Embryonic facial prominence (tissue), 1 donor: ENCODE data around the gene STK24.

Source experiments
- DNase-seq: peaks from one replicate; pipeline ENCODE4 v3.0.0-alpha.2; 2016; ENCODE audit errors: extremely low spot score

Gene STK24

DNA sequence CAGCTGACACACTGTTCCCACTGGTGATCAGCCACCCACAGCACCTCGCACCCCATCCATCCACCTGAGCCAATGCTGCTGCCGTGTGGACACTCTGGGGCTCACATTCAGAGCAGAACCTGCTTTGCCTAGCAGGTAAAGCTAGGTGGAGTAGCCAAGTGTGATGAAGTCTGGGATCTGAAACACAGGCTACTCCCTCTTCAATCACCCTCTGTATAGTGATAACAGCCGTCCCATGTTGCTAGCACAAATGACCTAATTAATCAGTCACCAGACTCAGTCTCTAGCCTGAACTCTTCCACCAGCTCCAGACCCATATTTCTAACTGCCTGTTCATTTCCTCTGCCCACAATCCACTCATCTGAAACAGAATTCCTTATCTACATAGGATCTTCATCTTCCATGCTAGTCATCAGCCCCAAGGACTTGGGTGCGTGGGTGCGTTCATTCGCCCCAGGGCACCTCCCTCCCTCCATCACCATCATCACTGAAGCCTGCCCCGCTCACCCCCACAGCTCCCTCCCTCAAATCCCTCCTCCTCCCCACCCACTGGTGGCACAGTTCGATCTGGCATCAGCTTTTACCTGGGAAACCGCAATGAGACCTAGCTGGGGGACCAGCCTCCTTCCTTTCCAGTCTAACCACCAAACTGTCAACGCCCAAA, 19.8 kb downstream of the STK24 start:
- DNase-seq, result no peak

- DNase-seq, result no peak
These were observed 20.6 kb downstream of the STK24 start for GRCh38 chr13:98556142-98556816.

- DNase-seq, result no peak
These were observed 27.1 kb downstream of the STK24 start for GRCh38 chr13:98549728-98550317.

DNA sequence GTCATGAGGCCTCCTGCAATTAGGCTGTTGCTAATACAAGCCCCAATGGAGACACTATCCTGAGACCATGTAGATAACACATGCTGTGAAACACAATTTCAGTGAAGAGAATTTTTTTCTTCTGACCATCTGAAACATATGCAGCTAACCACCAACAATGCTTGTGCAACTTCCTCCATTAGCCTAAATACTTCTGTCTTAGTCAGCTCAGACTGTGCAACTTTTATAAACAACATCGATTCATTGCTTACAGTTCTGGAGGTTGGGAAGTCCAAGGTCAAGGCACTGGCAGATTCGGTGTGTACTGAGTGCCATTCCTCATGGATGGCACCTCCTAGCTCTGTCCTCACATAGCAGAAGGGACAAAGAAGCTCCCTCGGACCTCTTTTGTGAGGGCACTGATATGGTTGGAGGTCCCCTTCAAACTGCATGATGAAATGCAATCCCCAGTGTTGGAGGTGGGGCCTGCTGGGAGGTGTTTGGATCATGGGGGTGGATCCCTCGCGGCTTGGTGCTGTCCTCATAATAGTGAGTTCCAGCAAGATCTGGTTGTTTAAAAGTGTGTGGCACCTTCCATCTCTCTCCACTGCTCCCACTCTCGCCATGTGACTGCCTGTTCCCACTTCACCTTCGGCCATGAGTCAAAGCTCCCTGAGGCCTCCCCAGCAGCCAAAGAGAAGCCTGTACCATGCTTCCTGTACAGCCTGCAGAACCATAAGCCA, 27.7 kb downstream of the STK24 start:
- DNase-seq, result no peak

GRCh38 chr13:98548230-98548629, 28.7 kb downstream of the STK24 start:
- DNase-seq, result no peak

DNA sequence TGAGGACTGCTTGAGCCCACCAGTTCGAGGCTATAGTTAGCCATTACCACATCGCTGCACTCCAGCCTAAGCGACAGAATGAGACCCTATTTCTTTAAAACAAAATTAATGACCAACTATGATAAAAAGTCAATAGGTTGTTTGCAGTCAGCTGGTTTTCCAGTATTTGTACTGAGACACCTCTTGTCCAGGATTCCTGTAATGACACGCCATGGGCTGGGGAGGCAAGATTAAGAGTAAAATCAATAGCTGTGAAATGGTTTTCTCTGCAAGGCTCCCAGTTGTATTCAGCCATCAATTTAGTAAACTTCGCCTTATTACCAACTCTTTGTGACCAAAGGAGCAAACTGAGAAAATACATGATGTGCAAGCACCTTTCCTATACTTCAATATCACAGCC, 29.5 kb downstream of the STK24 start:
- no peak for DNase-seq

DNA sequence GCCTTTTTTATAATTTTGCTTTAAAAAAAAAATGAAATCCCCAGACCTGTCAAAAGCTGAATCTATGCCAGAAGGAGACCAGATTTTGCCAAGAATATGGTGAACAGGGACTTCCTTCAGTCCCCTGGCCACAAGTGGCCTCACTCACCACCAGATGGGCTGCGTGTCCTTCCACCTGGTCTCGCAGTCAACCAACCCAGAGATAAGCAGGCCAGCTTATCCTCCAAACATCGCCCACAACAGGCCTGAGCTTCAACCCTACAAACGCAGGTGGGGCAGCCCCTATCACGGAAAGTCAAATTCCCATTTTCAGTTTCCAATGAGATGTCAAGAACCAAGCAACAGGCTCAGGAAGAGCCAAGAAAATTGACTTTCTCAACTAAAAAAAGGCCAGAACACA, 30.5 kb downstream of the STK24 start:
- DNase-seq, result no peak

GRCh38 chr13:98544104-98544710, 32.7 kb downstream of the STK24 start:
- no peak for DNase-seq

DNA sequence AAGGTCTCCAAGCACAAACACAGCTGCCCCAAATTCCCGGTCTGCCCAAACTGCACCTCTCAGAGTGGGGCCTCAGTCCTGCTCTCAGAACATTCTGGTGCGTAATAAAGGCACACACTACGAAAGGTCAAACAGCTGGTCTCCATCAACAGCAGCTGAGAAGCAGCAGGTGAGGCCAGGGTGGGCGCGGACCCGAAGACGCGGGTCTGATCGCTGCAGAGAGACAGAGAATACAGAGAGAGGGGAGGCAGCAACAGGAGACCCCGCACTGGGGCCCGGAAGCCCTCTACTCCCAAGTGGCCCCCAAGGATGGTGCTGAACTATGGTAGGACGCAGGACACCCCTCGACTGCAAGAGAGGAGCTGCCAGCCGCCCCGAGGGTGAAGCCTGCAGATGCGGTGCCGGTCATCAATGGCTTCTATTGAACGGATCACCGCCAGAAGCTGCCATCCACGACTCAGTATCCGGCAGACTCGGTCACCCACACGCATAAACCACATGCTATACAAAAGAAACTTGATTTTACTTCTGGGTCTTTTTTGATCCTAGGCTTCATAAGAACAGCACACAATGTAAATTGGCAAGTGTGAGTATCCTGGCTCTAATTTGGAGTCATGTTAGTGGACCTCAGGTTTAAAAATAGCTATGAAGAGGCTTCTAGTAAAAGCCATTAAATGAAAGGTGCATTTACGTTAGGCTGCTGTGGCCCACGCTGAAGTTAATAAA, 33.4 kb downstream of the STK24 start:
- no peak for DNase-seq

- DNase-seq, result no peak
These were observed 34.1 kb downstream of the STK24 start for GRCh38 chr13:98542568-98543377.

GRCh38 chr13:98541701-98542203, 35.2 kb downstream of the STK24 start:
- no peak for DNase-seq

DNA sequence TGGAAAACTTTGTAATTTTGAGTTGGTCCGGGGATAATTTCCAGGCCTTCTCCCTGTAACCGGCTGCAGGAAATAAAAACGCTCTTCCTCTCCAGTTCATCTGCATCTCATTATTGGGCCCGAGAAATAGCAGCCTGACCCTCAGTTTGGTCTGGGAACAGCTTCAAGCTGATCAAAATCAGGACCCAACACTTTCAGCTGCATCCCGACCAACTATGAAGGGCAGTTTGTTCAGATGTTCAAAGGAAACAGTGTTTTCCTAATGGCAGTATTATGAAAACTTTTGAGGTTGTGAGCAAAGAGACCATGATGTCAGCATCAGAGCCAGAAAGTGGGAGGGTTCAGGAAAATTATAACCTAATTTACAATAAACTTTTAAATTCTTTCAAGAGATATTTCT, 35.7 kb downstream of the STK24 start:
- no peak for DNase-seq

GRCh38 chr13:98540476-98540875, 36.4 kb downstream of the STK24 start:
- no peak for DNase-seq

- no peak for DNase-seq
These were observed 37.2 kb downstream of the STK24 start for GRCh38 chr13:98539666-98540065.

- DNase-seq, result no peak
These were observed 38.0 kb downstream of the STK24 start for GRCh38 chr13:98538876-98539275.

GRCh38 chr13:98537740-98538139, 39.2 kb downstream of the STK24 start:
- no peak for DNase-seq

DNA sequence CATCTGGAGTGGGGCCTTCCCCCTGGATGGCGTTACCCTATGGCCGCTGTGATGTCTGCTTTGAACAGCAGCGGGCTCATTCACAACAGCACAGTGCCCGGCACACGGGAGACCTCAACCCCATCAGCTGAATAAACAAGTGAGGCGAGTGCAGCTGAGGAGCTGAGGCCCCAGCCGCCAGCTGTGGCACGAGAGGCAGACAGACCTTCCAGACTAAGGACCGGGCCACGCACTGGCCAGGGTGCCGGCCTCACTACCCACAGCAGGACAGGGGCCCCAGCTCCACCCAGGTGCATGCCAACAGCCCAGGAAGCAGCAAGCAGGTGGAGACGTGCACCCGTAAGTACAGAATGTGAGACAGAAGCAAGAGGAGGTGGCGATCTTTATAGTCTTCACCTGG, 39.6 kb downstream of the STK24 start:
- DNase-seq, result no peak

- DNase-seq, result no peak
These were observed 40.2 kb downstream of the STK24 start for GRCh38 chr13:98536729-98537128.

DNA sequence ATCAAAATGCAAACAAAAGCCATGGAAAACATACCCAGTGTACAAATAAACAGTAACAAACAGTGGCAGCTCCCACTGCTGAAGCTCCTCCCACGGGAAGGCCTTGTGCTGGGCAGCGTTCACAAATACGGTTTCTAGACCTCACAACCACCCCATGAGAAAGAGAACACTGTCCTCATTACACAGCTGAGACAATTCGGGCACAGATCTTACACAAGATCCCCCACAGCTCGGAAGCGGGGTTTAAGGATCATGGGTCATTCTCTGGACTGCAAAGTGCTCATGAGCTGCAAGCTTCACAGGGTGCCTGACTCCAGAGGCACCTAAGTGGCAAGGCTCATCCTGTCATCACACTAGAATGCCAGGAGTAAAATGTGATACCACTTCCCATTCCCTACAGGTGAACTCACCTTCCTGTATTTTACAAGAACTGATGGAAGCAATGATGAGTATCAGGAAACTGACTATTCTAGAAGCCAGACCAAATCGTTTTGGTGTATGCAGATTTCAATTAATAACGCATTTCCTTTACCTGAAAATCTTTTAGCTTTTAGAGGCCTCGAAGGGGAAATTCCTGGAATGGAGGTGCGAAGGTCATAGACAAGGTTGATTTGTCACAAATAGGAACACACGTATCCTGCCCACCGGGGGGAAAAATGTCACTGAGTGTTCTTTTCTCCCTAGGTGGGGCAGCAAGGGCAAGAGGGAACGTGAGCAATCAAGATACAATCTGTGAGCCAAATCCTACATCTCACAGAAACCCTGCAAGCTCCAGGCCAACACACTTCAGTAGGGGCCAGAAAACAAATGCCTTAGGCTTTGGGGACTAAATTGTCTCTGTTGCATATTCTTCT, 41.2 kb downstream of the STK24 start:
- no peak for DNase-seq

GRCh38 chr13:98534821-98535220, 42.1 kb downstream of the STK24 start:
- no peak for DNase-seq
